H1 (cell line): ENCODE results near the gene IRF2BP2. TPM values are rescaled to one million over a fixed set of nuclear protein-coding genes. Genes with fewer than 3 reads are reported as not detected.

Source experiments
- CTCF ChIA-PET: fragments of 300-600 bp; sonication (Branson Sonifier 250); formaldehyde crosslinking; loops from one replicate; lab custom pipeline; 2021; ENCODE audit not compliant: partially characterized antibody; lab: Charles Lee
- POLR2A ChIA-PET: fragments of 300-600 bp; sonication (Branson Sonifier 250); formaldehyde crosslinking; loops from one replicate; lab custom pipeline; 2021; ENCODE audit warnings: inconsistent platforms; ENCODE audit not compliant: partially characterized antibody; lab: Charles Lee
- DNase-seq, 2 experiments: peaks; one replicate each; pipeline versions ENCODE4 v3.0.0 to v3.0.0-alpha.2; 2010 to 2022; ENCODE audit warnings: low spot score in 2 of 2, low read depth in 1 of 2, mixed read lengths in 1 of 2
- FAIRE-seq: peaks from 2 replicates; lab custom pipeline; 2011; peaks lifted over from hg19 to GRCh38; lab: Jason Lieb, UNC
- H2AFZ ChIP-seq: 2 replicates; pipeline ENCODE4 v1.8.1; 2012; ENCODE audit warnings: low read length, inconsistent platforms
- H2AK5ac ChIP-seq: 2 replicates; pipeline ENCODE4 v1.6.1; 2013; ENCODE audit warnings: low read depth, low read length
- H2BK120ac ChIP-seq: replicated peaks from 2 replicates; pipeline ENCODE3; 2013; ENCODE audit warnings: low read depth, low read length, inconsistent platforms
- H2BK12ac ChIP-seq: 2 replicates; pipeline ENCODE4 v1.6.1; 2013; ENCODE audit warnings: low read depth, low read length
- H2BK15ac ChIP-seq: 2 replicates; pipeline ENCODE4 v1.6.1; 2013; ENCODE audit warnings: low read length
- H2BK20ac ChIP-seq: 2 replicates; pipeline ENCODE4 v1.6.1; 2013; ENCODE audit warnings: low read length
- H2BK5ac ChIP-seq: 2 replicates; pipeline ENCODE4 v1.6.1; 2013; ENCODE audit warnings: low read depth, low read length
- H3K14ac ChIP-seq: 2 replicates; pipeline ENCODE4 v1.6.1; 2013; ENCODE audit warnings: inconsistent platforms; ENCODE audit not compliant: insufficient read length
- H3K18ac ChIP-seq: 2 replicates; pipeline ENCODE4 v1.6.1; 2013; ENCODE audit warnings: low read length; ENCODE audit errors: extremely low read depth
- H3K23ac ChIP-seq: 2 replicates; pipeline ENCODE4 v1.6.1; 2013; ENCODE audit warnings: inconsistent platforms; ENCODE audit not compliant: insufficient read length
- H3K23me2 ChIP-seq: 2 replicates; pipeline ENCODE4 v1.6.1; 2013; ENCODE audit warnings: low read depth, low read length
- H3K27ac ChIP-seq: 2 replicates; pipeline ENCODE4 v1.6.1; 2011; ENCODE audit warnings: low read depth, low read length, inconsistent platforms
- H3K27me3 ChIP-seq, 4 experiments: replicated peaks in 1 of 4; 1 replicate in 1 of 4; 2 replicates in 3 of 4; pipeline versions ENCODE4 v1.6.1 to v1.8.1; 2011 to 2013; ENCODE audit warnings: low read length in 3 of 4, mild to moderate bottlenecking in 3 of 4, inconsistent platforms in 2 of 4, mixed read lengths in 2 of 4, moderate library complexity in 1 of 4; ENCODE audit not compliant: control insufficient read depth in 3 of 4, insufficient read depth in 3 of 4; ENCODE audit errors: extremely low read depth in 1 of 4
- H3K36me3 ChIP-seq, 4 experiments: 2 replicates each; pipeline versions ENCODE4 v1.6.1 to v1.8.1; 2011 to 2013; ENCODE audit warnings: mild to moderate bottlenecking in 4 of 4, low read length in 3 of 4, moderate library complexity in 2 of 4, control low read depth in 1 of 4, inconsistent platforms in 1 of 4; ENCODE audit not compliant: insufficient read depth in 4 of 4, control insufficient read depth in 2 of 4
- H3K4ac ChIP-seq: replicated peaks from 2 replicates; pipeline ENCODE3; 2013; ENCODE audit warnings: low read length, low read depth, mixed read lengths, inconsistent platforms; ENCODE audit not compliant: insufficient read length
- H3K4me1 ChIP-seq, 4 experiments: replicated peaks in 1 of 4; 1 replicate in 1 of 4; 2 replicates in 3 of 4; pipeline versions ENCODE4 v1.6.1 to v1.8.1; 2011 to 2013; ENCODE audit warnings: low read length in 3 of 4, inconsistent platforms in 2 of 4, mixed read lengths in 1 of 4; ENCODE audit not compliant: insufficient read depth in 4 of 4, control insufficient read depth in 3 of 4
- H3K4me2 ChIP-seq, 2 experiments: 2 replicates each; pipeline versions ENCODE4 v1.6.1 to v1.8.1; 2011 to 2013; ENCODE audit warnings: low read depth in 2 of 2, low read length in 2 of 2, control low read depth in 1 of 2, inconsistent platforms in 1 of 2, mild to moderate bottlenecking in 1 of 2; ENCODE audit not compliant: insufficient read depth in 1 of 2
- H3K4me3 ChIP-seq, 4 experiments: fragments of 200-600, 300-600 bp in 1 of 4; sonication (generic), shearing (Covaris generic), sonication (Bioruptor Twin) in 1 of 4; 2 replicates each; pipeline versions ENCODE4 v1.5.1 to v1.8.1; 2011 to 2016; ENCODE audit warnings: low read length in 4 of 4, low read depth in 3 of 4, control low read depth in 2 of 4, inconsistent platforms in 2 of 4, mild to moderate bottlenecking in 2 of 4, mixed read lengths in 1 of 4, moderate library complexity in 1 of 4; ENCODE audit not compliant: insufficient read depth in 2 of 4; ENCODE audit errors: extremely low read depth in 1 of 4
- H3K56ac ChIP-seq: replicated peaks from 2 replicates; pipeline ENCODE3; 2013; ENCODE audit warnings: low read depth, mild to moderate bottlenecking, mixed read lengths, low read length, inconsistent platforms; ENCODE audit not compliant: insufficient read length
- H3K79me1 ChIP-seq: 2 replicates; pipeline ENCODE4 v1.6.1; 2013; ENCODE audit warnings: low read depth, low read length, control low read depth
- H3K79me2 ChIP-seq, 2 experiments: 2 replicates each; pipeline versions ENCODE4 v1.6.1 to v1.8.1; 2012 to 2013; ENCODE audit warnings: low read length in 2 of 2, mild to moderate bottlenecking in 2 of 2, inconsistent platforms in 1 of 2; ENCODE audit not compliant: insufficient read depth in 2 of 2, control insufficient read depth in 1 of 2
- H3K9ac ChIP-seq, 4 experiments: replicated peaks in 1 of 4; 1 replicate in 1 of 4; 2 replicates in 3 of 4; pipeline versions ENCODE4 v1.6.1 to v1.8.1; 2011 to 2013; ENCODE audit warnings: low read depth in 3 of 4, low read length in 3 of 4, control low read depth in 2 of 4, mild to moderate bottlenecking in 2 of 4, moderate library complexity in 2 of 4, inconsistent platforms in 1 of 4; ENCODE audit errors: extremely low read depth in 1 of 4
- H3K9me3 ChIP-seq, 2 experiments: 2 replicates each; pipeline versions ENCODE4 v1.6.1 to v1.8.1; 2012 to 2013; ENCODE audit warnings: mild to moderate bottlenecking in 2 of 2, moderate library complexity in 2 of 2, control low read depth in 1 of 2, inconsistent platforms in 1 of 2, low read depth in 1 of 2, low read length in 1 of 2, mixed read lengths in 1 of 2; ENCODE audit not compliant: insufficient read depth in 2 of 2
- H4K20me1 ChIP-seq, 2 experiments: replicated peaks in 1 of 2; 2 replicates each; pipeline versions ENCODE3 to v1.8.1; 2011 to 2013; ENCODE audit warnings: inconsistent platforms in 2 of 2, low read length in 2 of 2, mild to moderate bottlenecking in 1 of 2; ENCODE audit not compliant: insufficient read depth in 2 of 2, control insufficient read depth in 1 of 2
- H4K5ac ChIP-seq: 2 replicates; pipeline ENCODE4 v1.6.1; 2013; ENCODE audit warnings: low read length, low read depth, mixed read lengths, inconsistent platforms; ENCODE audit not compliant: insufficient read length
- H4K8ac ChIP-seq: 2 replicates; pipeline ENCODE4 v1.8.0; 2013; ENCODE audit warnings: mild to moderate bottlenecking, moderate library complexity, low read length, inconsistent platforms; ENCODE audit not compliant: insufficient read depth; ENCODE audit errors: extremely low read depth
- H4K91ac ChIP-seq: replicated peaks from 2 replicates; pipeline ENCODE3; 2013; ENCODE audit warnings: low read length, mixed read lengths, inconsistent platforms; ENCODE audit not compliant: insufficient read length
- BACH1 ChIP-seq: IDR thresholded peaks from 2 replicates; pipeline ENCODE4 v1.6.1; 2012; ENCODE audit warnings: low read length, improper control_type of control experiment
- SAP30 ChIP-seq: fragments of 300-600 bp; sonication (generic); IDR thresholded peaks from 2 replicates; pipeline ENCODE4 v1.7.1; 2012; ENCODE audit warnings: low read length, moderate library complexity, mild to moderate bottlenecking, inconsistent platforms; ENCODE audit not compliant: insufficient read depth, insufficient replicate concordance
- WGBS, 2 experiments: shearing (Covaris generic) in 1 of 2; methylation state at CpG; one replicate each; pipeline versions ENCODE4 v1.1.6 to v1.1.7; 2013 to 2015; ENCODE audit warnings: low lambda C conversion rate in 2 of 2, mixed read lengths in 2 of 2, inconsistent platforms in 1 of 2, low coverage in 1 of 2, missing lambda C conversion rate in 1 of 2; ENCODE audit not compliant: insufficient replicate concordance in 2 of 2, insufficient coverage in 1 of 2, insufficient read length in 1 of 2; ENCODE audit errors: extremely low coverage in 1 of 2, missing lambda C conversion rate in 1 of 2; 5-methylcytosine and 5-hydroxymethylcytosine counted together
- polyA plus RNA-seq, 7 experiments: library from polyadenylated mRNA; depleted of rRNA in 3 of 7; stranded (reverse) in 5 of 7; unstranded in 2 of 7; fragments of >200 nt in 5 of 7; fragments of 200-250 nt in 2 of 7; gene quantifications; 1 replicate in 5 of 7; 2 replicates in 1 of 7; 4 replicates in 1 of 7; pipeline versions ENCODE4 v1.2.1 to v1.2.3, GENCODE V29; 2011 to 2013; ENCODE audit warnings: missing spikeins in 2 of 7, mixed read lengths in 2 of 7
- total RNA-seq: library from RNA; stranded (reverse); fragmentation: NEBNext Ultra II Directional; extraction: Animal tissue kit (Norgen Biotek cat#: 25700); gene quantifications from 2 replicates; pipeline ENCODE4 v1.2.1, GENCODE V29; 2021

Gene IRF2BP2
- total and polyA plus RNA-seq, 2 of the 8 experiments (the other 6 are each of a cell fraction or from before 2014, with no cell fraction given), result 24.9 to 67.5 TPM

- Histone ChIP-seq H2BK120ac (no peak overlapping the region), H2BK20ac (no peak overlapping the region), H3K23ac (no peak overlapping the region), H4K91ac (no peak overlapping the region), H3K79me1 (no peaks in the 10 kb centered on the region), H2AFZ (no peak overlapping the region), H2BK5ac (no peak overlapping the region), H3K4me2 (no peak overlapping the region), H2AK5ac (no peak overlapping the region), H2BK15ac (no peak overlapping the region), H3K56ac (no peak overlapping the region), H4K20me1 (no peaks in the 10 kb centered on the region), H3K27ac (no peak overlapping the region), H3K9me3 (no peaks in the 10 kb centered on the region), H3K27me3 (no peaks in the 10 kb centered on the region; a peak in 1 of 7 replicates), H3K4ac (no peak overlapping the region), H3K4me1 (peaks cover 2 to 19% (median 14%) of the 10 kb centered on the region in 4 experiments; a peak in 6 of 7 replicates), H2BK12ac (no peak overlapping the region), H3K4me3 (no peak overlapping the region), H3K18ac (no peak overlapping the region), H4K5ac (no peak overlapping the region), H3K14ac (no peak overlapping the region), H3K79me2 (no peaks in the 10 kb centered on the region), H3K36me3 (no peaks in the 10 kb centered on the region), H4K8ac (no peak overlapping the region; the same call in 1 of the 2 replicates), H3K9ac (no peak overlapping the region), H3K23me2 (peaks cover 3% of the 10 kb centered on the region)
- TF ChIP-seq BACH1 (no peak), SAP30 (no peak)
- ChIA-PET CTCF (interaction anchor here (0.7 kb wide), 2 partner anchors 31 to 367 kb away, joined by 3 read pairs; no protein-coding TSS in a partner anchor), POLR2A (no interaction called here)
- DNase-seq (no peak), FAIRE-seq (no peak)
- WGBS, 2 experiments, result 84% methylated on average over 9 of the region's 9 CpGs; no CpG with 5 or more reads in 1 of the 2 experiments
Measured at GRCh38 chr1:234659538-234659937, 49.6 kb upstream of the IRF2BP2 start.
